Measurements from ENCODE around the gene RDH16. TPM values are rescaled to one million over a fixed set of nuclear protein-coding genes. Genes with fewer than 3 reads are reported as not detected.

Gene RDH16
- total and polyA plus RNA-seq, 4 donors = 0.11 to 0.68 (median 0.38) TPM

GRCh38 chr12:56996793-56997545, 39.6 kb upstream of the RDH16 start:
- H3K4me3 ChIP-seq = no peak overlapping the region
- H3K4me1 ChIP-seq (ENCODE audit: control insufficient read depth in 5 of 5, insufficient read depth in 5 of 5, low read length in 5 of 5) = peaks cover 0 to 18% (median 0%) of the 10 kb centered on the region in 5 donors
- no peak overlapping the region for H3K27ac ChIP-seq (ENCODE audit: low read depth in 1 of 2, low read length in 1 of 2)
- no peaks in the 10 kb centered on the region for H3K9me3 ChIP-seq (ENCODE audit: control insufficient read depth in 4 of 4, insufficient read depth in 3 of 4, low read length in 3 of 4)
- H3K36me3 ChIP-seq (ENCODE audit: control insufficient read depth in 4 of 4, insufficient read depth in 4 of 4, low read length in 4 of 4) = peaks cover 0 to 11% (median 3%) of the 10 kb centered on the region in 4 donors
- ATAC-seq (ENCODE audit: insufficient read depth, low FRiP score) = no peak
- WGBS, 2 donors = 64 to 80% methylated on average over 11 to 12 of the region's 12 CpGs
- no peaks in the 10 kb centered on the region for H3K27me3 ChIP-seq (ENCODE audit: control insufficient read depth in 3 of 3, insufficient read depth in 3 of 3, low read length in 2 of 3)
- TF ChIP-seq, protein P1, sequence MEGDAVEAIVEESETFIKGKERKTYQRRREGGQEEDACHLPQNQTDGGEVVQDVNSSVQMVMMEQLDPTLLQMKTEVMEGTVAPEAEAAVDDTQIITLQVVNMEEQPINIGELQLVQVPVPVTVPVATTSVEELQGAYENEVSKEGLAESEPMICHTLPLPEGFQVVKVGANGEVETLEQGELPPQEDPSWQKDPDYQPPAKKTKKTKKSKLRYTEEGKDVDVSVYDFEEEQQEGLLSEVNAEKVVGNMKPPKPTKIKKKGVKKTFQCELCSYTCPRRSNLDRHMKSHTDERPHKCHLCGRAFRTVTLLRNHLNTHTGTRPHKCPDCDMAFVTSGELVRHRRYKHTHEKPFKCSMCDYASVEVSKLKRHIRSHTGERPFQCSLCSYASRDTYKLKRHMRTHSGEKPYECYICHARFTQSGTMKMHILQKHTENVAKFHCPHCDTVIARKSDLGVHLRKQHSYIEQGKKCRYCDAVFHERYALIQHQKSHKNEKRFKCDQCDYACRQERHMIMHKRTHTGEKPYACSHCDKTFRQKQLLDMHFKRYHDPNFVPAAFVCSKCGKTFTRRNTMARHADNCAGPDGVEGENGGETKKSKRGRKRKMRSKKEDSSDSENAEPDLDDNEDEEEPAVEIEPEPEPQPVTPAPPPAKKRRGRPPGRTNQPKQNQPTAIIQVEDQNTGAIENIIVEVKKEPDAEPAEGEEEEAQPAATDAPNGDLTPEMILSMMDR (IDR thresholded peaks at IDR 0.05; ENCODE audit: control extremely low read depth, extremely low read depth) = no peak
- DNase-seq = peak in 2 of 3 donors; percentile 4 to 33
- H3K9ac ChIP-seq (ENCODE audit: insufficient read depth in 1 of 2, low read length in 2 of 2) = no peak overlapping the region

GRCh38 chr12:56995930-56996496, 38.6 kb upstream of the RDH16 start:
- H3K4me1 ChIP-seq (ENCODE audit: control insufficient read depth in 5 of 5, insufficient read depth in 5 of 5, low read length in 5 of 5) = peaks cover 0 to 17% (median 2%) of the 10 kb centered on the region in 5 donors
- H3K27ac ChIP-seq (ENCODE audit: low read depth in 1 of 2, low read length in 1 of 2) = no peak overlapping the region
- H3K4me3 ChIP-seq = no peak overlapping the region
- 92 to 93% methylated on average over 11 of the region's 11 CpGs for WGBS, 2 donors
- no peak for ATAC-seq (ENCODE audit: insufficient read depth, low FRiP score)
- H3K27me3 ChIP-seq (ENCODE audit: control insufficient read depth in 3 of 3, insufficient read depth in 3 of 3, low read length in 2 of 3) = no peaks in the 10 kb centered on the region
- no peak for DNase-seq
- peaks cover 0 to 6% (median 0%) of the 10 kb centered on the region in 4 donors for H3K36me3 ChIP-seq (ENCODE audit: control insufficient read depth in 4 of 4, insufficient read depth in 4 of 4, low read length in 4 of 4)
- H3K9me3 ChIP-seq (ENCODE audit: control insufficient read depth in 4 of 4, insufficient read depth in 3 of 4, low read length in 3 of 4) = no peaks in the 10 kb centered on the region
- TF ChIP-seq, protein P1 (IDR thresholded peaks at IDR 0.05; ENCODE audit: control extremely low read depth, extremely low read depth) = no peak
- H3K9ac ChIP-seq (ENCODE audit: insufficient read depth in 1 of 2, low read length in 2 of 2) = no peak overlapping the region

GRCh38 chr12:56995201-56995929, 38.0 kb upstream of the RDH16 start:
- DNase-seq = no peak
- TF ChIP-seq, protein P1 (IDR thresholded peaks at IDR 0.05; ENCODE audit: control extremely low read depth, extremely low read depth) = no peak
- Histone ChIP-seq H3K4me3 (no peak overlapping the region), H3K27me3 (ENCODE audit: control insufficient read depth in 3 of 3, insufficient read depth in 3 of 3, low read length in 2 of 3) (no peaks in the 10 kb centered on the region), H3K4me1 (ENCODE audit: control insufficient read depth in 5 of 5, insufficient read depth in 5 of 5, low read length in 5 of 5) (peaks cover 0 to 20% (median 2%) of the 10 kb centered on the region in 5 donors), H3K36me3 (ENCODE audit: control insufficient read depth in 4 of 4, insufficient read depth in 4 of 4, low read length in 4 of 4) (peaks cover 0 to 6% (median 0%) of the 10 kb centered on the region in 4 donors), H3K9ac (ENCODE audit: insufficient read depth in 1 of 2, low read length in 2 of 2) (no peak overlapping the region), H3K9me3 (ENCODE audit: control insufficient read depth in 4 of 4, insufficient read depth in 3 of 4, low read length in 3 of 4) (no peaks in the 10 kb centered on the region), H3K27ac (ENCODE audit: low read depth in 1 of 2, low read length in 1 of 2) (no peak overlapping the region)
- WGBS, 2 donors = 94 to 96% methylated on average over 26 of the region's 26 CpGs
- no peak for ATAC-seq (ENCODE audit: insufficient read depth, low FRiP score)

All from lung (tissue), 12 donors.